AG10803 (cell line): ENCODE measurements around the gene GIPC1.

Experiments used
- DNase-seq: peaks from one replicate; pipeline ENCODE4 v3.0.0; 2010; ENCODE audit warnings: low read depth
- H3K4me3 ChIP-seq: 2 replicates; pipeline ENCODE4 v1.5.1; 2011; ENCODE audit warnings: mild to moderate bottlenecking, low read length, control low read depth
- CTCF ChIP-seq: conservative IDR thresholded peaks from 2 replicates; pipeline ENCODE4 v1.5.1; 2011; ENCODE audit warnings: mild to moderate bottlenecking, low read length, control low read depth, inconsistent platforms

Gene GIPC1

GRCh38 chr19:14446336-14447036 lies 49.4 kb downstream of the GIPC1 start:
- no peak for TF ChIP-seq CTCF
- no peak overlapping the region for H3K4me3 ChIP-seq
- DNase-seq = no peak

- H3K4me3 ChIP-seq = no peak overlapping the region
- TF ChIP-seq CTCF = no peak
- no peak for DNase-seq
These were observed 52.2 kb downstream of the GIPC1 start for GRCh38 chr19:14443632-14444216.

GRCh38 chr19:14442891-14443631 lies 52.9 kb downstream of the GIPC1 start:
- DNase-seq = no peak
- no peak for TF ChIP-seq CTCF
- no peak overlapping the region for H3K4me3 ChIP-seq

- no peak for TF ChIP-seq CTCF
- no peak overlapping the region for H3K4me3 ChIP-seq
- DNase-seq = no peak
These were observed 54.6 kb downstream of the GIPC1 start for GRCh38 chr19:14441041-14441938.

- TF ChIP-seq CTCF = no peak
- DNase-seq = no peak
- no peak overlapping the region for H3K4me3 ChIP-seq
These were observed 55.9 kb downstream of the GIPC1 start for GRCh38 chr19:14440049-14440448.

- no peak overlapping the region for H3K4me3 ChIP-seq
- TF ChIP-seq CTCF = no peak
- DNase-seq = no peak
These were observed 56.9 kb downstream of the GIPC1 start for GRCh38 chr19:14439014-14439413.
